ENCODE measurements around the gene SFI1. TPM values are rescaled to one million over a fixed set of nuclear protein-coding genes. Genes with fewer than 3 reads are reported as not detected.
A peak's percentile ranks its signal among the peaks of the same experiment; 100 is the strongest.

The SFI1 gene
- total RNA-seq, 1 donor from 2014 or later, result 13.6 TPM

DNA sequence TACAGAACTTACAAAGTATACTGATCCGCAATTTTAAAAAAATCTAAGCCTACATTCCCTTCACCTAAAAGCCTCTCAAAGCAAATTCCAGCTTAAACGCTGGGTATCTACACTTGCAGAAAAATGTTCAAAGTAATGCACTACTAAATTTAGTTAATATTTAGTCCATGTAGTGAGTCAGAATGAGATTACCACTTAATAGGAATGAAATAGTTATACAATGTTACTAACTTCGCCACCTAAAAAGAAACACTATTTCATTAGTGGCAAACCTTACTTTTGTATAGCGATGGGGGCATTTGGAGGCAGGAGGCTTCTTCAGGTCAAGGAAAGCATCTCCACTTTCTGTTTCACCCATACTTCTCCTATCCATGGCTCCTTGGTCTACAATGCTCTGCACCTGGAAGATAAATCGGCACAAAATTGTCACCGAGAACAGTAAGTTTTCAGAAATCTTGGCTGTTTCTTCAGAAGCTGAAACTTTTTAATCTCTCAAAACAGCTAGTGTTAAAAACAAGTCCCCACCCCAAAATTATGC is 7.9 kb upstream of the SFI1 start:
- Histone ChIP-seq H4K20me1 (ENCODE audit: insufficient read depth, low read length) (peaks cover 20% of the 10 kb centered on the region), H3K4me3 (ENCODE audit: insufficient read depth, low read depth, low read length) (peak overlapping the region; percentile 79), H3K27ac (ENCODE audit: low read depth, low read length) (no peak overlapping the region), H2AFZ (ENCODE audit: low read depth, low read length) (no peak overlapping the region), H3K36me3 (ENCODE audit: insufficient read depth, low read length) (peaks cover 5% of the 10 kb centered on the region), H3K4me2 (ENCODE audit: low read length) (peak overlapping the region; percentile 94), H3K4me1 (ENCODE audit: insufficient read depth, low read length) (peaks cover 16% of the 10 kb centered on the region), H3K9ac (ENCODE audit: low read length) (peak overlapping the region; percentile 92), H3K79me2 (ENCODE audit: insufficient read depth, low read length) (peaks cover 46% of the 10 kb centered on the region), H3K27me3 (ENCODE audit: insufficient read depth, low read length) (no peaks in the 10 kb centered on the region), H3K9me3 (ENCODE audit: insufficient read depth, low read depth, low read length) (no peaks in the 10 kb centered on the region)
- peak overlapping the region; percentile 28 for H3K27ac Mint-ChIP-seq (ENCODE audit: unreplicated experiment)
- H3K36me3 Mint-ChIP-seq (ENCODE audit: low read depth, unreplicated experiment), result no peaks in the 10 kb centered on the region
- H3K9me3 Mint-ChIP-seq (ENCODE audit: unreplicated experiment), result no peaks in the 10 kb centered on the region
- H3K27me3 Mint-ChIP-seq (ENCODE audit: low read depth, unreplicated experiment), result no peaks in the 10 kb centered on the region
- H3K4me1 Mint-ChIP-seq (ENCODE audit: low read depth, unreplicated experiment), result peaks cover 13% of the 10 kb centered on the region
- DNase-seq (ENCODE audit: low read depth) (no peak), FAIRE-seq (no peak)
- peak overlapping the region; percentile 78 for H3K4me3 Mint-ChIP-seq (ENCODE audit: unreplicated experiment)
- TF ChIP-seq, protein P1, sequence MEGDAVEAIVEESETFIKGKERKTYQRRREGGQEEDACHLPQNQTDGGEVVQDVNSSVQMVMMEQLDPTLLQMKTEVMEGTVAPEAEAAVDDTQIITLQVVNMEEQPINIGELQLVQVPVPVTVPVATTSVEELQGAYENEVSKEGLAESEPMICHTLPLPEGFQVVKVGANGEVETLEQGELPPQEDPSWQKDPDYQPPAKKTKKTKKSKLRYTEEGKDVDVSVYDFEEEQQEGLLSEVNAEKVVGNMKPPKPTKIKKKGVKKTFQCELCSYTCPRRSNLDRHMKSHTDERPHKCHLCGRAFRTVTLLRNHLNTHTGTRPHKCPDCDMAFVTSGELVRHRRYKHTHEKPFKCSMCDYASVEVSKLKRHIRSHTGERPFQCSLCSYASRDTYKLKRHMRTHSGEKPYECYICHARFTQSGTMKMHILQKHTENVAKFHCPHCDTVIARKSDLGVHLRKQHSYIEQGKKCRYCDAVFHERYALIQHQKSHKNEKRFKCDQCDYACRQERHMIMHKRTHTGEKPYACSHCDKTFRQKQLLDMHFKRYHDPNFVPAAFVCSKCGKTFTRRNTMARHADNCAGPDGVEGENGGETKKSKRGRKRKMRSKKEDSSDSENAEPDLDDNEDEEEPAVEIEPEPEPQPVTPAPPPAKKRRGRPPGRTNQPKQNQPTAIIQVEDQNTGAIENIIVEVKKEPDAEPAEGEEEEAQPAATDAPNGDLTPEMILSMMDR (IDR thresholded peaks at IDR 0.05; ENCODE audit: insufficient read depth, low read depth, low read length), result no peak
- TF ChIP-seq EZH2 (IDR thresholded peaks at IDR 0.05; ENCODE audit: insufficient read depth, low read length), result no peak

DNA sequence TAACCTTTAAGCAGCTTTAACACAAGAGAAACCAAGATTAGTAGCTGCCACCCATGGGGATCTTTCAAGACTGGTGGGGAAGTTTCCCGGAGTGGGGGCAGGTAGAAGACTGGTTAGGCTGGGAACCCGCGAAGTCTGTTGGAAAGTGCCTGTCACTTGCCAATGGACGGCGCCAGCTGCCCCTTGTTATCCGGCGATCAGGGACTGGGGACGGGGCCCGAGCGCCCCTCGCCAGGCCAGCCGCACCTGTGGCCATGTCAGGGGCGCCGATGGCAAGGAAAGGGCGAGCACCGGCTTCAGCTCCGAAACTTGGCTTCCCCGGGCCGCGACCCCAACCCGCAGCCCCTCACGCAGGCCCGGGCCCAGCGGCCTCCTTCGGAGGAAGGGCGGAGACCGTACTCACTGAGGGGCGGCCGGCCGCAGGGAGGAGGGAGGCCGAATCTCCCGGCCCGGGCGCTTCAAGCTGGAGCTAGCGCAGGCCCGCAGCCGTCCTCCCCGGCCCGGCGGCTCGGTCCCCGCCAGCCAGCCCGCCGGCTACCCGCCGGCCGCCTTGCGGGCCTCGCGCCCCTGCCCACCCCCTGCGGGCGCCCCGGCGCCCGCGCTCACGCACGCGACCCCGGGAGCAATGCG is 7.2 kb upstream of the SFI1 start:
- Histone ChIP-seq H2AFZ (ENCODE audit: low read depth, low read length) (peak overlapping the region; percentile 74), H4K20me1 (ENCODE audit: insufficient read depth, low read length) (peaks cover 14% of the 10 kb centered on the region), H3K4me1 (ENCODE audit: insufficient read depth, low read length) (peaks cover 16% of the 10 kb centered on the region), H3K9ac (ENCODE audit: low read length) (peak overlapping the region; percentile 92), H3K4me2 (ENCODE audit: low read length) (peak overlapping the region; percentile 94), H3K4me3 (ENCODE audit: insufficient read depth, low read depth, low read length) (peak overlapping the region; percentile 79), H3K27ac (ENCODE audit: low read depth, low read length) (peak overlapping the region; percentile 97), H3K36me3 (ENCODE audit: insufficient read depth, low read length) (peaks cover 3% of the 10 kb centered on the region), H3K9me3 (ENCODE audit: insufficient read depth, low read depth, low read length) (no peaks in the 10 kb centered on the region), H3K27me3 (ENCODE audit: insufficient read depth, low read length) (no peaks in the 10 kb centered on the region), H3K79me2 (ENCODE audit: insufficient read depth, low read length) (peaks cover 40% of the 10 kb centered on the region)
- FAIRE-seq, result no peak
- DNase-seq (ENCODE audit: low read depth), result no peak
- H3K27ac Mint-ChIP-seq (ENCODE audit: unreplicated experiment), result no peak overlapping the region
- no peaks in the 10 kb centered on the region for H3K9me3 Mint-ChIP-seq (ENCODE audit: unreplicated experiment)
- TF ChIP-seq EZH2 (IDR thresholded peaks at IDR 0.05; ENCODE audit: insufficient read depth, low read length), result no peak
- TF ChIP-seq, protein P1 (IDR thresholded peaks at IDR 0.05; ENCODE audit: insufficient read depth, low read depth, low read length), result no peak
- no peaks in the 10 kb centered on the region for H3K27me3 Mint-ChIP-seq (ENCODE audit: low read depth, unreplicated experiment)
- no peaks in the 10 kb centered on the region for H3K36me3 Mint-ChIP-seq (ENCODE audit: low read depth, unreplicated experiment)
- H3K4me1 Mint-ChIP-seq (ENCODE audit: low read depth, unreplicated experiment), result peaks cover 13% of the 10 kb centered on the region
- H3K4me3 Mint-ChIP-seq (ENCODE audit: unreplicated experiment), result peak overlapping the region; percentile 78
